Measurements from ENCODE around the gene TEX50. TPM values are rescaled to one million over a fixed set of nuclear protein-coding genes. Genes with fewer than 3 reads are reported as not detected.

Gene TEX50
- total and polyA plus RNA-seq, 2 donors (not counting 3 experiments of a cell fraction or from before 2014, with no cell fraction given): not detected

GRCh38 chr1:173616859-173617258, 18.3 kb upstream of the TEX50 start:
- Histone ChIP-seq H3K4me1 (ENCODE audit: control insufficient read depth, extremely low read depth, insufficient read depth, low read length) (no peaks in the 10 kb centered on the region), H3K79me2 (ENCODE audit: control insufficient read depth, insufficient read depth, low read length) (no peaks in the 10 kb centered on the region), H3K9me3 (replicated peaks; ENCODE audit: control insufficient read depth, insufficient read depth, low read length) (no peaks in the 10 kb centered on the region), H3K4me3 (replicated peaks in 1 of 3; ENCODE audit: insufficient read depth in 1 of 3, low read depth in 1 of 3, low read length in 3 of 3) (no peak overlapping the region), H3K36me3 (ENCODE audit: control insufficient read depth in 2 of 2, extremely low read depth in 1 of 2, insufficient read depth in 2 of 2, low read length in 2 of 2) (no peaks in the 10 kb centered on the region), H4K20me1 (replicated peaks; ENCODE audit: control insufficient read depth, extremely low read depth, insufficient read depth, low read length) (no peaks in the 10 kb centered on the region), H3K27me3 (ENCODE audit: control insufficient read depth in 2 of 2, insufficient read depth in 2 of 2, low read length in 2 of 2) (no peaks in the 10 kb centered on the region), H3K9me1 (replicated peaks; ENCODE audit: control insufficient read depth, extremely low read depth, insufficient read depth, low read length) (no peaks in the 10 kb centered on the region), H2AFZ (ENCODE audit: low read depth, low read length) (no peak overlapping the region), H3K9ac (replicated peaks; ENCODE audit: extremely low read depth, insufficient read depth, low read length) (no peak overlapping the region), H3K4me2 (ENCODE audit: insufficient read depth, low read length) (no peak overlapping the region), H3K27ac (ENCODE audit: insufficient read depth, low read depth, low read length) (no peak overlapping the region)
- dilution Hi-C loops (cut with MboI; ENCODE audit: extremely low pct_ligation_motif_present, low sequenced_read_pairs) (no loop called here), intact Hi-C loops (cut with micrococcal nuclease) (no loop called here)
- DNase-seq (ENCODE audit: low read depth, low spot score) (no peak), FAIRE-seq (no peak)
- BruUV-seq (replicated peaks): no TSS peak
- no peak for TF ChIP-seq MYC (IDR thresholded peaks at IDR 0.05; ENCODE audit: low read depth, low read length)
- TF ChIP-seq POLR2AphosphoS5 (IDR thresholded peaks at IDR 0.05; ENCODE audit: insufficient read depth, low read depth, low read length): no peak
- TF ChIP-seq EZH2 (IDR thresholded peaks at IDR 0.05; ENCODE audit: borderline replicate concordance, low read depth, low read length, severe bottlenecking): no peak
- TF ChIP-seq, protein P1, sequence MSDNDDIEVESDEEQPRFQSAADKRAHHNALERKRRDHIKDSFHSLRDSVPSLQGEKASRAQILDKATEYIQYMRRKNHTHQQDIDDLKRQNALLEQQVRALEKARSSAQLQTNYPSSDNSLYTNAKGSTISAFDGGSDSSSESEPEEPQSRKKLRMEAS (IDR thresholded peaks at IDR 0.05; ENCODE audit: insufficient read depth, insufficient read length): no peak
- no peak for TF ChIP-seq CTCF (IDR thresholded peaks at IDR 0.05; ENCODE audit: extremely low read depth in 1 of 2, insufficient read depth in 1 of 2, low read depth in 1 of 2, low read length in 2 of 2)
- CTCF ChIA-PET: interaction anchor here (1.3 kb wide), 1 partner anchor 8 kb away, joined by 4 read pairs; no protein-coding TSS in a partner anchor
- POLR2A ChIA-PET: no interaction called here

DNA sequence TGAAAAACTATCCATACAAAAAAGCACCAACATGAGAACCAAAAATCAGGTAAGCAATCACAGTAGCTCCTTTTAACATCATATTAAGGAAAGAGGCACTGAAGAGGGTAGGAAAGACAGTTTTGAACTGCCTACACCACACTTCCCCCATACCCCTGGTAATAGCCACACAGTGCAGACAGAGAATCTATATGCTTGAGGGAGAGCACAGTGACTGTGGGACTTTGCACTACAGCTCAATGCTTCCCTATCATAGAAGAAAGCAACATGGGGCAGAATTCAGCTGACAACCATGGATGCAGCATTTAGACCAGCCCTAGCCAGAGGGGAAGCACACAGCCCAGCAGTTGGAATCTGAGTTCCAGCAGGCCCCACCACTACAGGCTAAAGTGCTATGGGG, 7.9 kb upstream of the TEX50 start:
- Histone ChIP-seq H3K4me3 (replicated peaks in 1 of 3; ENCODE audit: insufficient read depth in 1 of 3, low read depth in 1 of 3, low read length in 3 of 3) (no peak overlapping the region), H3K27ac (ENCODE audit: insufficient read depth, low read depth, low read length) (no peak overlapping the region), H2AFZ (ENCODE audit: low read depth, low read length) (no peak overlapping the region), H3K36me3 (ENCODE audit: control insufficient read depth in 2 of 2, extremely low read depth in 1 of 2, insufficient read depth in 2 of 2, low read length in 2 of 2) (no peaks in the 10 kb centered on the region), H4K20me1 (replicated peaks; ENCODE audit: control insufficient read depth, extremely low read depth, insufficient read depth, low read length) (no peaks in the 10 kb centered on the region), H3K27me3 (ENCODE audit: control insufficient read depth in 2 of 2, insufficient read depth in 2 of 2, low read length in 2 of 2) (peaks cover 0 to 2% of the 10 kb centered on the region in 2 experiments), H3K9me1 (replicated peaks; ENCODE audit: control insufficient read depth, extremely low read depth, insufficient read depth, low read length) (no peaks in the 10 kb centered on the region), H3K79me2 (ENCODE audit: control insufficient read depth, insufficient read depth, low read length) (no peaks in the 10 kb centered on the region), H3K9me3 (replicated peaks; ENCODE audit: control insufficient read depth, insufficient read depth, low read length) (no peaks in the 10 kb centered on the region), H3K9ac (replicated peaks; ENCODE audit: extremely low read depth, insufficient read depth, low read length) (no peak overlapping the region), H3K4me1 (ENCODE audit: control insufficient read depth, extremely low read depth, insufficient read depth, low read length) (no peaks in the 10 kb centered on the region), H3K4me2 (ENCODE audit: insufficient read depth, low read length) (no peak overlapping the region)
- DNase-seq (ENCODE audit: low read depth, low spot score): no peak
- POLR2A ChIA-PET: no interaction called here
- CTCF ChIA-PET: no interaction called here
- intact Hi-C loops (cut with micrococcal nuclease): no loop called here
- no peak for TF ChIP-seq EZH2 (IDR thresholded peaks at IDR 0.05; ENCODE audit: borderline replicate concordance, low read depth, low read length, severe bottlenecking)
- TF ChIP-seq MYC (IDR thresholded peaks at IDR 0.05; ENCODE audit: low read depth, low read length): no peak
- no peak for TF ChIP-seq POLR2AphosphoS5 (IDR thresholded peaks at IDR 0.05; ENCODE audit: insufficient read depth, low read depth, low read length)
- TF ChIP-seq, protein P1 (IDR thresholded peaks at IDR 0.05; ENCODE audit: insufficient read depth, insufficient read length): no peak
- TF ChIP-seq FOS (IDR thresholded peaks at IDR 0.05; ENCODE audit: borderline replicate concordance, insufficient read depth, low read length): no peak
- no peak for TF ChIP-seq POLR2A (IDR thresholded peaks at IDR 0.05; ENCODE audit: low read depth, low read length)
- no peak for TF ChIP-seq JUN (IDR thresholded peaks at IDR 0.05; ENCODE audit: borderline replicate concordance, insufficient read depth, insufficient read length, low read depth)
- no peak for TF ChIP-seq CTCF (IDR thresholded peaks at IDR 0.05; ENCODE audit: extremely low read depth in 1 of 2, insufficient read depth in 1 of 2, low read depth in 1 of 2, low read length in 2 of 2)
- no peak for TF ChIP-seq GATA2 (IDR thresholded peaks at IDR 0.05; ENCODE audit: insufficient read depth, insufficient read length, low read depth, low read length)
- dilution Hi-C loops (cut with MboI; ENCODE audit: extremely low pct_ligation_motif_present, low sequenced_read_pairs): no loop called here
- BruUV-seq (replicated peaks): no TSS peak
- no peak for FAIRE-seq
